SK-N-SH treated with all-trans-retinoic acid at 6 μM for 48 hours (cell line): ENCODE data around the gene CCDC180.

Experiments
- ATAC-seq: fragments of 200-7000 bp; cut with Tn5 transposase; 3 replicates; pipeline ENCODE4 v1.9.1; 2020; ENCODE audit warnings: mild to moderate bottlenecking, moderate library complexity
- ARNTL ChIP-seq: fragments of 450-650 bp; formaldehyde crosslinking; IDR thresholded peaks from 2 replicates; pipeline ENCODE4 v1.5.0; 2020; ENCODE audit warnings: low read depth, mild to moderate bottlenecking, moderate library complexity, borderline replicate concordance
- CSRNP3 ChIP-seq: fragments of 250-450 bp; sonication (Bioruptor Pico); IDR thresholded peaks from 2 replicates; pipeline ENCODE4 v1.5.1; 2021; ENCODE audit warnings: mild to moderate bottlenecking, moderate library complexity
- GLIS3 ChIP-seq: fragments of 250-450 bp; sonication (Bioruptor Pico); IDR thresholded peaks from 2 replicates; pipeline ENCODE4 v1.5.0; 2020; ENCODE audit warnings: mild to moderate bottlenecking, moderate library complexity
- OSR1 ChIP-seq: fragments of 250-450 bp; sonication (Bioruptor Pico); IDR thresholded peaks from 2 replicates; pipeline ENCODE4 v1.8.0; 2022; ENCODE audit warnings: moderate library complexity, mild to moderate bottlenecking, inconsistent platforms
- POU6F1 ChIP-seq: fragments of 250-450 bp; sonication (Bioruptor Pico); IDR thresholded peaks from 2 replicates; pipeline ENCODE4 v1.8.0; 2021; ENCODE audit warnings: low read depth, mild to moderate bottlenecking, moderate library complexity, borderline replicate concordance
- PPARA ChIP-seq: fragments of 250-450 bp; sonication (Bioruptor Pico); IDR thresholded peaks from 2 replicates; pipeline ENCODE4 v1.5.0; 2020; ENCODE audit warnings: mild to moderate bottlenecking, borderline replicate concordance
- RARB ChIP-seq: fragments of 250-450 bp; sonication (Bioruptor Pico); IDR thresholded peaks from 2 replicates; pipeline ENCODE4 v1.8.0; 2021; ENCODE audit warnings: mild to moderate bottlenecking, moderate library complexity
- SNAI2 ChIP-seq: fragments of 250-450 bp; sonication (Bioruptor Pico); IDR thresholded peaks from 2 replicates; pipeline ENCODE4 v1.5.0; 2020; ENCODE audit warnings: mild to moderate bottlenecking, moderate library complexity
- TOX ChIP-seq: fragments of 250-450 bp; sonication (Bioruptor Pico); IDR thresholded peaks from 2 replicates; pipeline ENCODE4 v1.8.0; 2021; ENCODE audit warnings: mild to moderate bottlenecking, moderate library complexity, borderline replicate concordance
- TSHZ2 ChIP-seq: fragments of 250-450 bp; sonication (Bioruptor Pico); IDR thresholded peaks from 2 replicates; pipeline ENCODE4 v1.5.0; 2020; ENCODE audit warnings: mild to moderate bottlenecking, moderate library complexity
- ZC3H10 ChIP-seq: fragments of 250-450 bp; sonication (Bioruptor Pico); IDR thresholded peaks from 2 replicates; pipeline ENCODE4 v1.5.1; 2021; ENCODE audit warnings: mild to moderate bottlenecking, moderate library complexity
- ZFP3 ChIP-seq: fragments of 250-450 bp; sonication (Bioruptor Pico); IDR thresholded peaks from 2 replicates; pipeline ENCODE4 v1.5.0; 2020; ENCODE audit warnings: mild to moderate bottlenecking, moderate library complexity
- ZFP30 ChIP-seq: fragments of 450-650 bp; formaldehyde crosslinking; IDR thresholded peaks from 2 replicates; pipeline ENCODE4 v1.5.0; 2022; ENCODE audit warnings: mild to moderate bottlenecking, moderate library complexity
- ZNF565 ChIP-seq: fragments of 450-650 bp; formaldehyde crosslinking; conservative IDR thresholded peaks from 2 replicates; pipeline ENCODE4 v1.5.0; 2020; ENCODE audit warnings: low read depth, mild to moderate bottlenecking, moderate library complexity
- ZNF70 ChIP-seq: fragments of 450-650 bp; formaldehyde crosslinking; IDR thresholded peaks from 2 replicates; pipeline ENCODE4 v1.5.0; 2020; ENCODE audit warnings: mild to moderate bottlenecking, moderate library complexity
- ZNF8 ChIP-seq: fragments of 450-650 bp; formaldehyde crosslinking; IDR thresholded peaks from 2 replicates; pipeline ENCODE4 v1.5.0; 2020; ENCODE audit warnings: mild to moderate bottlenecking, moderate library complexity
- TF ChIP-seq, protein P1 (sequence below): fragments of 250-450 bp; sonication (Bioruptor Pico); IDR thresholded peaks from 2 replicates; pipeline ENCODE4 v1.8.0; 2020; ENCODE audit warnings: mild to moderate bottlenecking, moderate library complexity, borderline replicate concordance

The CCDC180 gene

DNA sequence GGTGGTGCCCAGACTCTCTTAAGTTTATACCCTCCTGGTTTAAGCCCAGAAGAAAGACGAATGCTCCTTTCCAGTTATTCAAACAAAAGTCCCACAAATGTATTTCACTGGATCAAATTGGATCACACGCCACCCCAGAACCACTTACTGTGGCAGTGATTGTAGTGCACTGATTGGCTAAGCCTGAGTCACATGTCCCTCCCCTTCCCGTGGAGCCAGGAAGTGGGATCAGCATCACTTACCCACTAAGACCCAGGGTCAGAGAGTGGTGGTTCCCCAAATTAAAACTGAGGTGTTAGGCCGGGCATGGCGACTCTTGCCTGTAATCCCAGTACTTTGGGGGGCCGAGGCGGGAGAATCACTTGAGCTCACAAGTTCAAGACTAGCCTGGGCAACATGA lies 29.5 kb upstream of the CCDC180 start (continued):
- TF ChIP-seq, protein P1, sequence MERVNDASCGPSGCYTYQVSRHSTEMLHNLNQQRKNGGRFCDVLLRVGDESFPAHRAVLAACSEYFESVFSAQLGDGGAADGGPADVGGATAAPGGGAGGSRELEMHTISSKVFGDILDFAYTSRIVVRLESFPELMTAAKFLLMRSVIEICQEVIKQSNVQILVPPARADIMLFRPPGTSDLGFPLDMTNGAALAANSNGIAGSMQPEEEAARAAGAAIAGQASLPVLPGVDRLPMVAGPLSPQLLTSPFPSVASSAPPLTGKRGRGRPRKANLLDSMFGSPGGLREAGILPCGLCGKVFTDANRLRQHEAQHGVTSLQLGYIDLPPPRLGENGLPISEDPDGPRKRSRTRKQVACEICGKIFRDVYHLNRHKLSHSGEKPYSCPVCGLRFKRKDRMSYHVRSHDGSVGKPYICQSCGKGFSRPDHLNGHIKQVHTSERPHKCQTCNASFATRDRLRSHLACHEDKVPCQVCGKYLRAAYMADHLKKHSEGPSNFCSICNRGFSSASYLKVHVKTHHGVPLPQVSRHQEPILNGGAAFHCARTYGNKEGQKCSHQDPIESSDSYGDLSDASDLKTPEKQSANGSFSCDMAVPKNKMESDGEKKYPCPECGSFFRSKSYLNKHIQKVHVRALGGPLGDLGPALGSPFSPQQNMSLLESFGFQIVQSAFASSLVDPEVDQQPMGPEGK = no peak
- TF ChIP-seq SNAI2 (CRISPR knock-in tag) (no peak), CSRNP3 (CRISPR knock-in tag) (no peak), POU6F1 (CRISPR knock-in tag) (no peak)
- TF ChIP-seq, all 23 proteins: peak for 0

GRCh38 chr9:97280755-97281330 lies 26.6 kb upstream of the CCDC180 start:
- ATAC-seq = no peak
- no peak for TF ChIP-seq ZFP30
- no peak for TF ChIP-seq PPARA (CRISPR knock-in tag)
- no peak for TF ChIP-seq ZFP3 (CRISPR knock-in tag)
- TF ChIP-seq, protein P1 = no peak
- TF ChIP-seq ARNTL (CRISPR knock-in tag) = no peak
- TF ChIP-seq TSHZ2 = no peak
- TF ChIP-seq OSR1 = no peak
- no peak for TF ChIP-seq ZNF565 (CRISPR knock-in tag)
- TF ChIP-seq TOX = no peak

- no peak for ATAC-seq
- TF ChIP-seq ZC3H10 (CRISPR knock-in tag) = no peak
- TF ChIP-seq ZNF565 (CRISPR knock-in tag) = no peak
- no peak for TF ChIP-seq SNAI2 (CRISPR knock-in tag)
- no peak for TF ChIP-seq ZNF8
- TF ChIP-seq ZNF70 (CRISPR knock-in tag) = no peak
- TF ChIP-seq ARNTL (CRISPR knock-in tag) = no peak
- no peak for TF ChIP-seq OSR1
- no peak for TF ChIP-seq RARB (CRISPR knock-in tag)
- no peak for TF ChIP-seq POU6F1 (CRISPR knock-in tag)
- no peak for TF ChIP-seq CSRNP3 (CRISPR knock-in tag)
- no peak for TF ChIP-seq PPARA (CRISPR knock-in tag)
- TF ChIP-seq GLIS3 = no peak
These were observed 23.7 kb upstream of the CCDC180 start for GRCh38 chr9:97283768-97284167.
